RCC 7860 (cell line): ENCODE data around the gene LTBP1.

Experiments
- DNase-seq: peaks from one replicate; pipeline ENCODE4 v3.0.0-alpha.2; 2015; ENCODE audit warnings: low spot score
- FAIRE-seq: peaks from 2 replicates; lab custom pipeline; 2012; peaks lifted over from hg19 to GRCh38; lab: Jason Lieb, UNC

LTBP1 gene

DNA sequence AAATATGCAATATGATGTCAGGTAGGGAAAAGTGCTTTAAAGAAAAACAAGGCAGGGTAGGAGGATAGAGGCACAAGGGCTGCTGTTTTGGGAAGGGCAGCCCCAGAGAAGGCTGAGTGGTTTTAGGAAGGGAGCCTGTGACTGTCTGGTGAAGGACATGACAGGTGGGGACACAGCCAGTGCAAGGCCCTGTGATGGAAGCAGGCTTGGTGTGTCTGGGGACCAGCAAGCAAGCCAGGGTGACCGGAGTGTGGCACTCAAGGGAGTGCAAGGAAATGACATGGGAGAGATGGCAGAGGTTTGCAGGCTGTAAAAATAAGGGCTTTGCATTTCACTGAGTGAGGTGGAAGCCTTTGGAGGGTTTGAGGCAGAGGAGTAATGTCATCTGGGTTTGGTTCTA lies 62.0 kb downstream of the LTBP1 start:
- DNase-seq (no peak), FAIRE-seq (no peak)

DNA sequence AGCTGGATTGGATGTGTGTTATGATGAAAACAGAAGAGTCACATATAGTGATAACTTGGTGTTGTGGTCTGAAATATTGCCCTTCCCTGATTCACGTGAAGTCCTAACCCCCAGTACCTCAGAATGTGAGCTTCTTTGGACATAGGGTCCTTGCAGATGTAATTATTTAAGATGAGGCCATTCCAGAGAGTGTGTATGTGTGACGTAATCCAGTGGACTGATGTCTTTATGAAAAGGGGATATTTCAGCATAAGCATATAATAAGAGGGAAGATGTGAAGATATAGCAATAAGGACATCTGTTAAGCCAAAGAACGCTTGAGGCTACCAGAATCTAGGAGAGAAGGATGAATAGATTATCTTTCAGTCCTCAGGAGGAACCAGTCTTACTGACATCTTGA lies 62.5 kb downstream of the LTBP1 start:
- FAIRE-seq: no peak
- DNase-seq: no peak

DNA sequence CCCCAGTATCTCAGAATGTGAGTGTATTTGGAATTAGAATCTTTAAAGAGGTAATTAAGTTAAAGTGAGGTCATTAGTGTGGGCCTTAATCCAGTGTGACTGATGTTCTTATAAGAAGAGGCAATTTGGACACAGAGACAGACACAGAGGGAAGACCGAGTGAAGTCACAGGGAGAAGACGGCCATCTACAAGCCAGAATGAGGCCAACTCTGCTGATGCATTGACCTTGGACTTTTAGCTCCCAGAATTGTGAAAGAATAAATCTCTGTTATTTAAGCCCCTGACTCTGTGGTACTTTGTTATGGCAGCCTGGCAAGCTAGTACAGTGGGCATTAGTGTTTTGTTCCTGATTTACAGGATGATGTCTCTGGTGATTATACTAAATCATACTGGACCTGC lies 64.6 kb downstream of the LTBP1 start:
- no peak for FAIRE-seq
- DNase-seq: no peak

DNA sequence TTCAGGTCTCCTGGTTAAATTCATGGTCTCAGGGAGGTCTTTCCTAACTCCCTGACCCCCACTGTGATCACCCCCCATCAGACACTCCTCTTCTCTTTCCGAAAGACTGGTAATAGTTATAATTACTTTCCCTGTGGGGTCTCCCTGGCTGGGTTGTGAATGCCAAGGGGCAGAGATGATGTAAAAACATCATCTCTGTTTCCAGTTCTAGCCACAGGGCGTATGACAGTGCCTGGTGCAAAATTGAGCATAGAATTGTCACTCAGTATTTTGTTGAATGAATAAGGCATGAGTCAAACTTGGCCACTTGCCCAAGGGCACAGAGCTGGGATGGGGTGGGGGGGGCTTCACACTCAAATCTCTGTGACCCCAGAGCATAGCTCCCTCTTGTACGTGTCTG lies 65.2 kb downstream of the LTBP1 start:
- FAIRE-seq (no peak), DNase-seq (no peak)

DNA sequence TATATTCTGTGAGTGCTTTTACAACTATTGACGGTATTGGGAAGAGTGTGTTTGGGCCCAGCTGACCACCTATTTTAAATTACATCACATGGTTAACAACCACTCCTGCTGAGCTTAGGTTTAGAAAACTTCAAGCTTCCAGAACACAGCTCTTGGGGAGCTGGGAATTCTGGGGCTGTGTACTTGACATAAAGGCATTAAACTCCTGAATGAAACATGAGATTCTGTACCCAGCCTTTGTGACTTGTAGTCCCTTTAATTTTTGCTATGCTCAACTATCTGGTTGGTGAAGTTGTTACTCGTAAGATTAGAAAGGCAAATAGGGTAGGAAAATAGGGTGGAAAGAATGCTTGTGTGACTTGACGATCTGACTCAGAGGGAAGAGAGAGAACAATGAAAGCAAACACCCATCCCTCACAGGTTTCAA lies 66.9 kb downstream of the LTBP1 start:
- FAIRE-seq: no peak

DNA sequence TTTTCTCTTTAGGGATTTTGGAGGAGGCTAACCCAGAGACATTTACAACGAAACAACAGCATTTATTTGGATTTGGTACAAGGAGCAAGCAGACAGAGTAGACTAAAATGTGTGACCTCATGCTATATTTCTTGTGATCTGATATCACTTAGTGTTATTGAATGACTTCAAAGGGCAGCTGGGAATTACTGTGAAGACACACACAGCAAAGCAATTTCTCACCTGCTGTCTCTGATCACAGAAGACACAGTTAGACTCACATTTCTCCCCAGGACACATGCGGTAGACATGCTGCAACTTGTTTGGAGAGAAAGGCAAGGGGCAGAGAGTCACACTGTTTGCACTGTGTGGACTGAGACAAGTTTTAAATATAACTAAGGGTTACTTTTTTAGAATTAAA lies 67.5 kb downstream of the LTBP1 start:
- DNase-seq: no peak
- no peak for FAIRE-seq

More for the DNA sequence above, 66.9 kb downstream of the LTBP1 start:
- no peak for DNase-seq

DNA sequence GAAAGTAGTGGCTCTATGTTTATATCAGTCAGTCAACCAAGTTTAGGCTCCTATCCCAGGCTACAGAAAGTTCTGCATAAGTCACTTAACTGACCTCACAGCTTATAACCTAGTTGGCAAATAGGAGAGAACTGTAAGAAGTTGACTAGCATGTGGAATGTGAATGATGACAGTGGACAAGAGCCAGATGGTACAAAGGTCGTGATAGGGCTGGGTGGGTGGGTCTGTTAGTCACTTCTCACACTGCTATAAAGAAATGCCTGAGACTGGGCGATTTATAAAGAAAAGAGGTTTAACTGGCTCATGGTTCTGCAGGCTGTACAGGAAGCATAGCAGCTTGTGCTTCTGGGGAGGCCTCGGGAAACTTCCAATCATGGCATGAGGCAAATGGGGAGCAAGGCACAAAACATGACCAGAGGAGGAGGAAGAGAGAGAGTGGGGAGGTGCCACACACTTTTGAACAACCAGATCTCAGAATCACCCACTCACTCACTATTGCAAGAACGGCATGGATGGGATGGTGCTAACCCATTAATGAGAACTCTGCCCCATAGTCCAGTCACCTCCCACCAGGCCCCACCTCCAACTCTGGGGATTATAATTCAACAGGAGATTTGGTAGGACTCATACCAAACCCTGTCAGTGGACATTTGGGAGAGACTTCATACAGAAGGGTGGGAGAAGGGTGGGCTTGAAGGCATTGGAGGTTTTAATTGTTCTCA lies 68.8 kb downstream of the LTBP1 start:
- peak; percentile 57 for DNase-seq
- FAIRE-seq: no peak

DNA sequence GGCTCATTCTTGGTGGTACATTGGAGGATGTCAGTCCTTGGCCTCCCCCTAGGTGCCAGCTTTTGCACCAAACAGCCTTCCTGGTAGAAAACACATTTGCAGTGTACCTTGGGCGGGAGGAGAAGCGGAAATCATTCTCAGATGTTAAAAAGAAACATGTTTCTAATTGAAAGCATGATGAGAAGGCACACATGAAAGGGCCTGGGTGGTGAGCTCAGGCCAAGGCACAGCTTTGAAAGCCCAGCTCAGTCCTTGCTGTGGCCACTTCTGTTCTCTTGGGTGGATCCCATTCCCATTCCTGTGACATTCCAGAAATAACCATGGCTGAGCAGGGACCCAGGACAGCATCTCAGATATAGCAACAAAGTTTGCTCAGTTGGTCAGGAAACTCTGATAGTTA lies 71.5 kb downstream of the LTBP1 start:
- no peak for DNase-seq
- no peak for FAIRE-seq

DNA sequence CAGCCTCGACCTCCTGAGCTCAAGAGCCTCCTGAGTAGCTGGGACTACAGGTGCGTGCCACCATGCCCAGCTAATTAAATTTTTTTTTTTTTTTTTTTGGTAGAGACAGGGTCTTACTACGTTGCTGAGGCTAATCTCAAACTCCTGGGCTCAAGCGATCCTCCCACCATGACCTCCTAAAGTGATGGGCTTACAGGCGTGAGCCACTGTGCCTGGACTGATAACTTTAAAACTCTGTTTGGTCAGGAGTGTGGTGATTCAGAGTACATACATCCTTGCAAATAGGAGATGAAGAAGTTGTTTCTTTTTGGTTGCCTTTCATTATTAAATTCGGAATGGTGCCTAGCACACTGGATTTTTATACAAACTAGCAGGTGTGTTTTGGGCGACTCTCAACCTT lies 73.0 kb downstream of the LTBP1 start:
- DNase-seq (no peak), FAIRE-seq (no peak)

DNA sequence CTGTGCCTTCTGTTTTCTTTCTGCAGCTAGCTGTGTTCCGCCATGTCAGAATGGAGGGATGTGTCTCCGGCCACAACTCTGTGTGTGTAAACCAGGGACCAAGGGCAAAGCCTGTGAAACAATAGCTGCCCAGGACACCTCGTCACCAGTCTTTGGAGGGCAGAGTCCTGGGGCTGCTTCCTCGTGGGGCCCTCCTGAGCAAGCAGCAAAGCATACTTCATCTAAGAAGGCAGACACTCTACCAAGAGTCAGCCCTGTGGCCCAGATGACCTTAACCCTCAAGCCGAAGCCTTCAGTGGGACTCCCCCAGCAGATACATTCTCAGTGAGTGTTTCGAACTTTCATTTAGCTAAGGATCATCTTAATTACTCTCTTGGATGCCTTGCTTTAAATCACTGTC lies 74.1 kb downstream of the LTBP1 start:
- DNase-seq (no peak), FAIRE-seq (no peak)

DNA sequence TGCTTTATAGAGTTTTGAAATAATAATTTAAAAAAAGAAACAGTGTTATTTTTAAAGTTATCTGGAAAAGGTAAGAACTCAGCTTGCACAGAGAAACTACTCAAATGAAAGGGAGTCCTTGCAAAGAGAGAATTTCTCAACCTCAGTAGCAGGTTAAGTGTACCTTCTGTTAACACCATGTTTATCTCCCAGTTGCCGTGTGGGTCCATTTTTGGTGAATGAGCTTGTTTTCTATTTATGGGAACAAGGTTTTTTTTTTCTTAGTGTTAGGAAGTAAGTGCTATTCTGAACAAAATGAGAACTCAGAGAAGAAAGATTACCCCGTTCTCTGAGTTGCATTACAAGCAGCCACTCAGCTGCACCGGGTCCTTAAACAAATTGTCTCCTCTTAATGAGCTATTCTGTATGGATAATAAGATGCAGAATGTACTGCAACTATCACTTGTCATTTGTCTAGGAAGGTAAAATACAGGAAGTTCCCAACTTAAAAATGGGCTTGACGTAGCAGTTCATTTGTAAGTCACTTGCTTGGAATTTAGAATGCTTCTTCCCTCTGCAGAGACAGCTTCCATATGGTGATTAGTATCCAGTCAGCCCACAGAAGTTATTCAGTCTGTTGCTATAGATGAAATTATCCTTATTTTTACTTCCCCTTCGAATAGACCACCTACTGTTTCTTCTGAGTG lies 74.9 kb downstream of the LTBP1 start:
- DNase-seq (no peak), FAIRE-seq (no peak)

DNA sequence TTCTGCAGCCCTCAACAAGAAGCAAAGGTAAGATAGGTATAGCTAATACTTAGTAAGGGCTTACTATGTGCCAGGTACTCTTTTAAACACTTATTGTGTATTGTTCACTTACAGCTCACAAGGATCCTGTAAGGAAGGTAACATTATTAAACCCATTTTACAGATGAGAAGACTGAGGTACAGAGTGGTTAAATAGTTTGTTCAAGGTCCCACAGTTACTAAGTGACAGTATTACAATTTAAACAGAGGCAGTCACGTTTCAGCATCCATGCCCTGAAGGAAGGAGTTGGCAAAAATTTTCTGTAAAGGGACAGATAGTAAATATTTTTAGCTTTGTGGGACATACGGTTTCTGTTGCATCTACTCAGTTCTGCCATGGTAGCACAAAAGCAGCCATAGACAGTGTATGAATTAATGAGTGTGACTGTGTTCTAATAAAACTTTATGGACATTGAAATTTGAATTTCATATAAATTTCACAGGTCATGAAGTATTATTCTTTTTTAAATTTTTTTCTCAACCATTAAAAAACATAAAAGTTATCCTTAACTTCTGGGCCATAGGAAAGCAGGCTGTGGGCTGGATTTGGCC lies 75.7 kb downstream of the LTBP1 start:
- FAIRE-seq (no peak), DNase-seq (no peak)

DNA sequence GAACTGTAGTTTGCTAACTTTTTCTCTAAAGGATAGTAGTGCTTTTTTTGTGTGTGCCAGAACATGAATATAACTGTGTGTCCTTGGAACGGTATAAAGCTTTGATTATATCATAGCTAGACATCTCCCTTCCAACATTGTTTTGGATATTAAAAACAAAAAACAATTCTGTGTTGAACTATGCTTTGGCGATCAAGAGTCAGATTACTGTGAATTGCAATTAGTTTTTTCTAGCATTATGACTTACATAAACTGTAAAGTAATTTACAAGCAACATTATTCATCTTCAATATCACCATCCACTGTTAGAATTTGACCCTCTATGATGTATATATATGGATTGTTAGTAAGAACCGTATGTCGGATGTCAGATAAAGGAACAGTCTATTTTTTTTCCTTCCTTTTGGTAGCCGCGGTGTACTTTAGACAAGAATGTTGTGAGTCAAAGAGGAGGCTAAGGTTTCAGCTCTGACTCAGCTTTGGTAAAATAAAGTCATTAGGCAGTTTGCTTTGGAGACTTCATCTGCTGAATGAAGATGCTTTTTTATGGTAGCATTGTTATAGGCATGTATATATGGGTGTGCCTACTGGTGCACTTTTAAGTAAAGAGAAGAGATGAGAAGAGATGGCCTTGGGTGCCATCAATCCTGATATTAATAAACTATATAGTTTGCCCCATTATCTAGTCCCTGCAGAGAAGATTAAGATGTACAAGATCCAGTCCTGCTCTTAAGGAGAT lies 76.4 kb downstream of the LTBP1 start:
- DNase-seq: peak; percentile 70
- FAIRE-seq: peak; percentile 87

DNA sequence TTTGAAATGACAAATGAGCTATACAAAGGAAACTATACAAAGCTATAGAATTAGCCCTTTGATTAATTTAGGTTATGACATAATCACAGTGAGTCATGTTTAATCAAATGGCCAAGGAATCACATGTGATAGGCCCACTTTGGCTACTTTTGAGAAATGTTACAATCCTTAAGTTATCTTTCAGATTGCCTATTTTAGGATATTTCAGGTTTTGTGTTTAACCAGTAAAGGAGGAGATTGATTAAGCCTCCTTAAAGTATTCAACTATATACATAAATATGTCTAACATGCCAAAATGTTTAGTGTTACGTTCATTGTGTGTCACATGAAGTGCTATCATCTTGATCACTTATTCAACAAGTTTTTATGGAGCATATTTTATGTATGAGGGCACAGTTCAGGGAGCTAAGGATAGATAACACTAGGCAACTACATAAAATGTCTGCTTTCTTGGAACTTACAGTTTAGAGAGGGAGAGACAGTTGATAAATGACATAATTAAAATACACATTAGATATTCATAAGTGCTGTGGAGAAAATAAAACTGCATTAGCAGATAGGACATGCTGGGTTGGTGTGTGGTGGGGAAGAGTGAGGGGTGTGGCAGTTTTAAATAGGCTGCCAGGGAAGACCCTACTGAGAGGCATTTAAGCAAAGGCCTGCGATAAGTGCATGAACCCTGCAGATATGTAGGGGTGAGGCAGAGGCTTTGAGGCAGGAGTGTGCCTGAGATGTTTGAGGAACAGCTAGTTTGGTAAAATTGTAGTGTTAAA lies 77.2 kb downstream of the LTBP1 start:
- FAIRE-seq (no peak), DNase-seq (no peak)

DNA sequence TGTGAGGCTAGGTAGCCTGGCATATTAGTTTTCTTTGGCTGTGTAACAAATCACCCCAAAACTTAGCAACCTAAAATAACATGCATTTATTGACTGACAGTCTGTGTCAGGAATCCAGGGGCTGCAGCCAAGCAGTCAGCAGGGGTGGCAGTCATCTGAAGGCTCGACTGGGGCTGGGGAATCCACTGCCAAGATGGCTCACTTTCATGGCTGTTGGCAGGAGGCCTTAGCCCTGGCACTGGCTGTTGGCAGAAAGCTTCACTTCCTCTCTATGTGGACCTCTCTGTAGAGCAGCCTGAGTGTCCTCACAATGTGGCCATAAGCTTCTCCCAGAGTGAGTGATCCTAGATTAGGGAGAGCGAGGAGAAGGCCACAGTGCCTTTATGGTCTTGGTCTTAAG lies 78.0 kb downstream of the LTBP1 start:
- DNase-seq (no peak), FAIRE-seq (no peak)

DNA sequence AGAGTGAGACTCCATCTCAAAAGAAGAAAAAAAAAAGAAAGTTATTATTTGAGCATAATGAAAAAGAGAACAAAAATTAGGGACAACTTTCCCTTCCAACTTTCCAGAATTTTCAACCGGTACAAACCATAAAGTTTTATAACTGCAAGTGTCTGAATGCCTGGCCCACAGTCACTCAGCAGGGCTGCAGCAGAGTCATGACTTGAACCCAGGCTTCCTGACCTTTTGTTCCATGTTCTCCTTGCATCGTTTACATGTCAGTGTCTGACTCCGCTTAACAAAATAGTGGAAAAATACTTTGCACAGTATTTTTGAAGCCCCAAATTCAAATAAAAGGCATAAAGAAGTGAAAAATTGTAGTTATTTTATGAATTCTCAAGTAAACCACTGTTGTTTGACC lies 82.7 kb downstream of the LTBP1 start:
- no peak for DNase-seq
- no peak for FAIRE-seq

DNA sequence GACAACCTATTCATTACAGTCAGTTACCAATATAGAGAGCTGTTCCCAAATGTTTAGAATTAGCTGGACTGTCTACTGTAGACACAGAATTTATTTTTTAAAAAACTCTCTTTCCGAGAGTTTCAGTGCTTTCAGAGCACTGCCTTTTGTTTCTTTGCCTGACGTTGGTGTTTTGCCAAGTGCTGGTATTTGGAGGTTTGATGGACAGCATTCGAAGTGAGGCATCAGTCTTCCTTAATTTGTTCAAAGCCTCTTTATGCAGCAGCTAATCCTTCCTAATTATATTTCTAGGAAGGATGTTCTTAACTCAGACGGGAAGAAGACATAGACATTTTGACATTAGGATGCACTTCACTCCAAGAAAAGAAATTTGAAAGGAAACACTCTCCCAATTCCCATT lies 83.2 kb downstream of the LTBP1 start:
- FAIRE-seq (no peak), DNase-seq (no peak)

DNA sequence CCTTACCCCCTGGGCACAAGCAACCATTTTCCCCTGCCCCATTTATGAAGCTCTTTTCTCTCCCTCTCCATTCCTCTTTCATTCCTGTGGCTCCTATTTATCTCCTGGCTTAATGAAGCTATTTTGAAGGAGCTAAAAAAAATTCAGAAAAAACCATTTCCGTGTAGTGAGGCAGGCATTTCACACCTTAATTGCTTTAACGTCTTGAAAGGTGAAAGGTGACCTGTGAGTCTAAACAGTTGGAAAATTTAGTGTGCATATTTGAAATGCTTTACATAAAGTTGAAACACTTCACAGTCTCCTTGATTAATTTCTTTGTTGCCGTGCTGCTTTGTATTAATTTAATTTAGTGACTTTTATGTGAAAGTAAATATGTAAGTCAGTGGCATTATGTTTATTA lies 83.6 kb downstream of the LTBP1 start:
- no peak for FAIRE-seq
- DNase-seq: no peak

DNA sequence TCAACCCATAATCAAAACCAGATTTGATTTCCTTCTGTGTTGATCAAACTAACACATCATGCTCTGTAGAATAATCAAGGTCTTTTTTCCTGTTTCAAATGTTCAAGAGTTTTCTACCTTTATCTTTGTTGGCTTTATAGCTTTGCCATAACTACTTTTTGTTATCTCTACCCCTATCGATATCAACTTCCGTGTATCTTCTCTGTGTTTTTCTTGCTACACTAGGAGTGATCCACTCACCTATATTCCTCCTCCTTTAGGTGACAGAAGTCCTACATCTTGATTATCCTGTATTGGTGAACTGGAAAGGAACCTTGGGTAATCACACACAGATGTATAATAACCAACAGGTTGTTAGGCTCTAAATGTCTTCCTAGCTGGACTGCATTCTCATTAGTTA lies 85.5 kb downstream of the LTBP1 start:
- no peak for FAIRE-seq
- DNase-seq: no peak

DNA sequence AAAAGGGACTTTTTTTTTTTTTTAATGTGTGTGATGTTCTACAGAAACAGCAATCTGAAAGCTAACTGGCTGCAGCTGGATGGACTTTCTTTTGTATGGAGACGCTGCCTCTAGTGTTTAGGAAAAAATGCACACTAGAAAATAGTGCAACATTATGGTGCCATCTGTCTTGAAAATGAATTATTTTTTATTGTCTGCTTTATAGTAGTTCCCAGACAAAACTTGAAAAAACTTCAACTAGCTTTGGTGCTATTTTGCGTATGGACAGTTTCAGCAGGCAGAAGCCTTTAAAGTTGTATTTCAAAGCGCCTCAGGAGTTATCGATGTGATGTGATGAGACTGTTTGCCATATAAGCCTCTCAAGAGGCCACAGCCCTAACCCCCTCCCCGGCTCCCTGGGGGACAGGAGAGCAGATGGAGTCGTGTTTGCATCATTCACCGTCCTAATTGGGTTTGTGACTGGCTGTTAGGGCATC lies 86.9 kb downstream of the LTBP1 start:
- FAIRE-seq (no peak), DNase-seq (peak; percentile 21)

DNA sequence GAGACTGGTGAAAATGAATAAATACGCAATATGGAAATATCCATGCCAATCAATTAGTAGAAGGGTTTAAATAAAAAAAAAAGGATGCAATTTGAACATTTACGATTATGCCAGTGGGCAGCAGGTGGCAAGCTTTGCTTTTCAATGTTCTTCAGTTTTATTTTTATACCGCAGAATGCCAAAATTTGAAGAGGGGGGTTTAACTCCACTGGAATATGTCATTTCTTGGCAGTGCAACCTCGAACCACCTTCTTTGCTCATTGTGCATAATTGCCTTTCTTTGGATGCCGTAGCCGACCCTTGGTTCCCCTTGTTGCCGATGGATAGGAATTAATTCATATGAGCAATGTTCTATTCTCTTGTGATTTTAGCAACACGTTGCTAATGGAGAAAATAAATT lies 88.0 kb downstream of the LTBP1 start:
- FAIRE-seq: no peak
- no peak for DNase-seq
